D341Med (cell line): ENCODE data around the gene MTERF1.

Experiments
- DNase-seq: peaks from one replicate; pipeline ENCODE4 v3.0.0; 2012; ENCODE audit warnings: low spot score

The MTERF1 gene

GRCh38 chr7:91832493-91833045 is 47.9 kb downstream of the MTERF1 start:
- no peak for DNase-seq

DNA sequence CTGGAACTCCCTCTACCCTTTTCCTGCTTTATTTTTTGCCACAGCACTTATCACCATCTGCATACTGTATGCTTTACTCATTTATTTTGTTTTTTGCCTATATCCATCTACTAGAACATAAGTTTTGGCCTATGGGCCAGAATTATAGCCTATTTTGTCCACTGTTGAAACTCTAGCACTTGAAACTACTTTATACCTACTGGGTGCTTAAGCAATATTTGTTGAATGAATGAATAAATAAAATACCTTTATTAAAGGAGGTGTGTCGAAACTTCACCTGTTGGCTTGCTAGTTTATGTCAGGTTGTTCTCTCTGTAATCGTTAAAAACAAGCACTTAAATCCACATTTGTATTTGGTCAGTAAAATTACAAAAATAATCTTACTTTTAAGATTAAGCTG is 53.3 kb downstream of the MTERF1 start:
- DNase-seq, result no peak

- DNase-seq, result no peak
Measured at GRCh38 chr7:91826377-91826776, 54.1 kb downstream of the MTERF1 start.

- DNase-seq, result no peak
Measured at GRCh38 chr7:91824201-91824600, 56.3 kb downstream of the MTERF1 start.
